NCI-H226 (cell line): ENCODE measurements around the gene NPSR1.
"Not testable (repeated sequence)": the region's sequence is repeated elsewhere in the genome, so short reads cannot be mapped to it uniquely, and the experiment has no call there.

Experiments
- DNase-seq: peaks from one replicate; pipeline ENCODE4 v3.0.0-alpha.2; 2015

Gene NPSR1, protein sequence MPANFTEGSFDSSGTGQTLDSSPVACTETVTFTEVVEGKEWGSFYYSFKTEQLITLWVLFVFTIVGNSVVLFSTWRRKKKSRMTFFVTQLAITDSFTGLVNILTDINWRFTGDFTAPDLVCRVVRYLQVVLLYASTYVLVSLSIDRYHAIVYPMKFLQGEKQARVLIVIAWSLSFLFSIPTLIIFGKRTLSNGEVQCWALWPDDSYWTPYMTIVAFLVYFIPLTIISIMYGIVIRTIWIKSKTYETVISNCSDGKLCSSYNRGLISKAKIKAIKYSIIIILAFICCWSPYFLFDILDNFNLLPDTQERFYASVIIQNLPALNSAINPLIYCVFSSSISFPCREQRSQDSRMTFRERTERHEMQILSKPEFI

DNA sequence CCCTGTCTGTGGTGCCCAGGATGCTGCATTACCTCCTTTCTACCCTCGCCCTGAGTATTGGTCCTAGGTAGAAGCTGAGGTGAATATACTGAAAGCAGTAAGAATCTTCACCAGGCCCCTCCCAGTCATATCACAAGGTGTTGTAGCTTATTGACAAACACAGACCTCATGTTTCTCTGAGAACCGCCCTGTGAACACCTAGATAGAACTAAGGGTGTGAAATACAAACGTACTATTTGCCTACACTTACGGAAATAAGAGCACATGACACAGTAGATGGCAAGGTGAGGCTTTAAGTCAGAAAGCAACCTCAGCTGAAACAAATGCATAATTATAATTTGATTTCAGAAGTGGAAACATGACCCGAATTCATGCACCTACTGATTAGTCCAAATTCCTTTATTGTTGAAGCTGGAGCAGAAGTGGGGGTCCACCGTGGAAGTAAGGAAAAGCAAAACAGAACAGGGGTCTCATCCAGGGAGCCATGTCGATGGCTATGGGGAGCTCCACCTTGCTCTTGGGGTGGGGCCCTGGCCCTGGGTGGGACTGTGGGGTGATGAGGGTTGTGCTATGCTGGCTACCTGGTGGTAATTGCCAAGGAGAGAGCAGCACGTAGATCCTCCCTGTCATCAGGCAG is at the start of gene NPSR1:
NPSR1 (plus strand) TSS at position 587 of the 637 bp plus-strand sequence. CDS start 195 bp downstream, outside the sequence.
- DNase-seq, result no peak

DNA sequence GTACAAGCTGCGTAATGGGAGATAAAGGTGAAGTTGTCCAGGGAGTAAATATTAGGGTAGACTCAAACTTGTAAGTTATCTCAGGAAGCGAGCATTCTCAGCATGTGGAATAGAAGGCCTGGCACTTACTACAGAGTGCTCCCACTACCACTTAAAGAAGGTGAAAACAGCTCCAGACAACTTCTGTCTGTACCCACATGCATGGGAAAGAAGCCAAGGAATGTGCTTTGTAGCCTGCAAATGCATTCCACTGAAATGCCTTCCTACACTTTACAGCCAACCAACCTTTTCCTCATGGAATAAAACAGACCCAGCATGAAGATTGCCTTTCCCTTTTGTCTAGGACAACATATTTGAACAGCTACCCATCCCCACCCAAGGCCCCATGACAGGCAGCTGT is 45.4 kb upstream of the NPSR1 start:
- peak; percentile 55 for DNase-seq

DNA sequence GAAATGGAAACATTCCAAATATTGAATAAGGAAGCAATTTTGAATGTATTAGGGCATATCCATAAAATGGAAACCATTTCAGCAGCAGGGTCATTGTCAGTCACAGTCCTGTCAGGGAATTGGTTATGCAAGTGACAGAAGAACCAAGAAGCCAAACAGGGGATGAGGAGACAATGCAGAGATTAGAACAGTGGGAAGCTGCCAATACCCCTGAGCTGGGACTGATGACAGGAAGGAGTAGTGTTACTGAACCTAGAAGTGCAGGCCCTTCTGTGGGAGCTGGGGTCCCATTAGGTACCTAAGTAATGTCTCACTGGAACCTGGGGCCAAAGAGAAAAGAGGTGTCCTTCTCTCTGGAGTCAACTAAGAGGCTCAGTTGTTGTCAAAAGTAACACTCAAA is 37.6 kb upstream of the NPSR1 start:
- no peak for DNase-seq

DNA sequence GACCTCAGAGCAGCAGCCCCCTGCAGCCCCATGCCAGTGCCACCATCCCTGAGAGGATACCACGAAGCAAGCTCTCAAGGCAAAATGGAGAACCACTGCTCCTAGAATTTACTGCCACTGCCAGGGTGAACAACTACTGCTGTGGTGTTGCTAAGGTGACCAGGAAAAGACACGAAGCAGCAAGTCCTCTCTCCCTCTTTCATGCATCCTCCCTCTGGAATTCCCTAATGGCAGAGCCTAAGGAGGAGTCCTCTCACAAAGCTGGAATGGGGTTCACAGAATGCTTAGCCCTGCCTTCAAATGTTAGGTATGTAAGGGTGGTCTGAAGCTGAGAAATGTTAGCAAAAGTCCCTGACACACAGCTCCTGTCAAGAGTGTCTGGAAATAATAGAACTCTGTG is 35.8 kb upstream of the NPSR1 start:
- no peak for DNase-seq

DNA sequence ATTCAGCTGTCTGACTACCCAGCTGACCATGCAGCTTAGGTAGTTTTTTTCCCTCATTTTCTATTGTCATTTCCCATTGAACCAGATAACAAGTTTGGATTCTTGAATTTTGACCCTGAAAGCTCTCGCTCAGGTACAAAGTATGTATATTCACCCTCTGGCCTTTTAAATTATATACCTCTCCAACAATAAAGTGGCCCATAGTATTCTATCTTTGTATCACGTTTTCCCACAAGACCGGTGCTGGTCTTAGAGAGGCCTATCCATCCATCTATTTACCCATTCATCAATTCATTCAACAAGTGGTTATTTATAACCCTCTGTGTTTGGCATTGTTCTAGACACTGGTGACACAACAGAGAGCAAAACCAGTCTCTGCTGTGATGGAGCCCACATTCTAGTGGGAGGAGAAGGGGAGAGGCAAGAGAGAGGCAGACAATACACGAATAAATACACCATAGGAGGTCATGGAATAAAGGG is 35.2 kb upstream of the NPSR1 start:
- no peak for DNase-seq

DNA sequence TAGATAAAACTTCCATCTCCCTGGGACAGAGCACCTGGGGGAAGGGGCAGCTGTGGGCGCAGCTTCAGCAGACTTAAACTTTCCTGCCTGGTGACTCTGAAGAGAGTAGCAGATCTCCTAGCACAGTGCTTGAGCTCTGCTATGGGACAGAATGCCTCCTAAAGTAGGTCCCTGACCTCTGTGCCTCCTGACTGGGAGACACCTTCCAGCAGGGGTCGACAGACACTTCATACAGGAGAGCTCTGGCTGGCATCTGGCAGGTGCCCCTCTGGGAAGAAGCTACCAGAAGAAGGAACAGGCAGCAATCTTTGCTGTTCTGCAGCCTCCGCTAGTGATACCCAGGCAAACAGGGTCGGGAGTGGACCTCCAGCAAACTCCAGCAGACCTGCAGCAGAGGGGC is 29.4 kb upstream of the NPSR1 start:
- DNase-seq, result not testable (repeated sequence)

DNA sequence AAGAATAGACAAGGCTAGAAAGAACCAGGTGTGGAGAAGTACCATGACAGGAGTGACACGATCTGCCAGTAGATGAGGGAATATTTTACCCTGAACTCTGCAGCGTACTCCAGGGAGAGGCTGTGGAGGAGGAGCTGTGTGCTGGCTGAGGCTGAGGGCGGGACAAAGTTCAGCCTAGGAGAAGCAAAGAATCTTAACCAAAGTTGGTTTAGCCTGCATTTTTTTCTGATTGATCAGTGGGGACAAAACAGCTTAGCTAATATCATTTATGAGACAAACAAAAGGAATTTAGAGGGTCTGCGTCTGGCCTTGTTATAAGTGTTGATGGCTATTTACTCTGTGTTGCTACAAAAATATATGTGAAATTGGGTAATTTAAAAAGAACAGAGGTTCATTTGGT is 5.2 kb upstream of the NPSR1 start:
- peak; percentile 1 for DNase-seq

DNA sequence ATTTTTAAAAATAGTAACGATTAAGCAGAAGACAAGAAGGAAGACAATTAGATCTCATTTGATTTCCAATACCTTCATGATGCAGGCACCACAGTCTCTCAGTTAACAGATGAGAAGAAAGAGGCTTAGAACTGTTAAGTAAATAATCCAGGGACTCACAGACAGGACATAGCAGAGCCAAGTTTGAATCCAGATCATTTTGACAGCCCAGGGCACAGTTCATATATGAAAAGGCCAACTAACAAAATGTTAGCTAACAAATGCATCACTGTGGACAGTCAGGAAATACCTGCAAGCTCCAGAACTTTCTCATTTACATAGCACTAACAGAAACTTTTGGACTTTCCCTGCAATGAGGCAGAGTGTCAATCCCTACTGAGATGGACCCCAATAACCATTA is 4.2 kb upstream of the NPSR1 start:
- peak; percentile 0 for DNase-seq

DNA sequence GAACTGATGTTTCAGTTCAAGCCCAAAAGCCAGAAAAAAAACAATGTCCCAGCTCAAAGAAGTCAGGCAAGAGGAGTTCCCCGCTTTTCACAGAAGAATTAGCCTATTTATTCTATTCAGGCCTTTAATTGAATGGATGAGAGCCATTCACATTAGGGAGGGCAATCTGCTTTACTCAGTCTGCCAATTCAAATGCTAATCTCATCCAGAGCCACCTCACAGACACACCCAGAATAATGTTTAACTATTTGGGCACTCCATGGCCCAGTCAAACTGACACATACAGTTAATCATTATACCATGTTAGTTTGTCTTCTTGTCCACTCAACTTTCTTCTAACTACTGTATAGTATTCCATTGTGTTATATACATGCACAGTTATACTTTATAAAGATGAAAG is 2.6 kb upstream of the NPSR1 start:
- peak; percentile 0 for DNase-seq

DNA sequence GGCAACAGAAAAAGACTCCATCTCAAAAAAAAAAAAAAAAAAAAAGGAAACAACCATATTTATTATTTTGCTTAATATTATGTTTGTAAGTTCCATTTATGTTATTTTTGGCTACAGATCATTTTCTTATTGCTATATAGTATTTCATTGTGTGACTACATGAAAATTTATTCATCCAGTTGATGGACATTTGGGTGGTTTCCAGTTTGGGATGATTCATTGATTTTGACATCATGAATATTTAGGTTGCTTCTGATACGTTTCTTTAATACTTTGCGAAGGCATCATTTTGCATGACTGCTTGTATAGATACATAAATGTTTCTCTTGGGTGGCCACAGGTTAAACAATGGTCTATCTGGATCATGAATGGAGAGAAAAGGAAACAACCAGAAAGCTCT is 2.0 kb upstream of the NPSR1 start:
- no peak for DNase-seq

DNA sequence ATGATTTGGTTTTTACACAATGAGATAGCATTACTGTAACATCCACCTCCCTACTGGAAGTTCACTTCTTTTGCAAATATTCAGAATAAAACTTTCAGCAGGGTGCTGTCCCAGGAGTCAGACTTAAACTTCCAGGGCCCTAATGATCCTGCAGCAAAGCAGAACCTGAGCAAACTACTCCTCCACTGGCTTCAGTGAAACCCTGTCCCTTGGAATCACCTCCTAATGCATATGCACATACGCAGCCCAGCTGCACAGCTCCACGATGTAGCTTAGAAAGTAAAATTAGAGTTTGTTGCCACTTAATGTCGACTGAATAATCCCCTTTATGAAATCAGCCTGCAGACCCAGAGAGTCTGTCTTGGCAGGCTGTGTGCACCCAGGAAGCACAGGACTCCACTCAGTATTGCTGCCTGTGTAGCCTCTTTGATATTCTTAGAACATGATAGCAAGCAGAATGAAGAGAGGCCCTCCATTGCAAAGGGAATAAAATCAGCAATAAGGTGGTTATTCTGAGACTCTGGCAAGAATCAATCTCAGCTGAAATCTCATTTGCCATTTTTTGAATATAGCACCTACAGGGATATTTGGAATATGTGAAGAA is 1.6 kb downstream of the NPSR1 start:
- no peak for DNase-seq

DNA sequence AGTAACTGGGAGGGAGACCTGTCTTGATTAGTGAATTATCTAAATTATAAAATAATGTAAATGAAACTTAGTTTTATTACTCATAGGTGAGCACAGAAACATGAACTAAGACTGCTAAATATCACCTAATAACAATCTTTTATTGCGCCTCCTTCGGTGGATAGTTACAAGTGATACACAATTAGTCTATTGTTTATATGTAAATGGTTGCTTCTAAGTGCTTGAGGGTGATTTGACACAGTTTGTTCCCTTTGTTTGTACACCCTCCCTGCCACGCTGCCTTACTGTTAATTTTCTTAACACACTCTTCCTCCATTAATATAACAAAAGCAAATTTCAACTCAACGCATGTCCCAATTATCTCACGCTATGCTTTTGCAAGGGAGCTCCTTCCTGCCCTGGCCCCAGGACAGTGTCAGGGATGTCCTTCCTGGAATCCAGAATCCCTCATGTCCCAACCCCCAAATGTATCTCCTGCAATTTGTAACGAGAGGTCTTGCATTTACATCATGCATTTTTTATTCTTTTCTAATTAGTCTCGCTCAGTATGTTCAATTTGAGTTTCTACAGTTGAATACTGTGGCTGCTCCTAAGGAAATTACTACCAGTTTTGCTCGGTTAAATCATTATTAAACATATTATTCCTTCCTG is 4.2 kb downstream of the NPSR1 start:
- no peak for DNase-seq

DNA sequence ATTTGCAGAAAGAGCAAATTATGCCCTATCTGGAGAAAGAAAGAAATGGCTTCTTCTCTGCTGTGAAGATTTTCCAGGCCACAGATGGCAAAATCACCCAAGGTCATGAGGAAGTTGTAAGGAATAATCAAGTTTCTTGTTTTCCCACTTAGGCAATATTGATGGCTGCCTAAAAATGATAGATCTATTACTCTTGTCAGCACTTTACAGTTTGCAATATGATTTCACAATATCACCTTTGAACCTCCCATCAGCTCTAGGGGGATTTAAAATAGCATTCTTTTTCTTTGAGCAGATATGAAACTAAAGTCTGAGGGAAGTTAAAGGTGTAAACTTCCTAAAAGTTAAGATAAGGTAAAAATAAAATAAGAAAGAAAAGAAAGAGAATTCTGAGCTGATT is 6.7 kb downstream of the NPSR1 start:
- no peak for DNase-seq

DNA sequence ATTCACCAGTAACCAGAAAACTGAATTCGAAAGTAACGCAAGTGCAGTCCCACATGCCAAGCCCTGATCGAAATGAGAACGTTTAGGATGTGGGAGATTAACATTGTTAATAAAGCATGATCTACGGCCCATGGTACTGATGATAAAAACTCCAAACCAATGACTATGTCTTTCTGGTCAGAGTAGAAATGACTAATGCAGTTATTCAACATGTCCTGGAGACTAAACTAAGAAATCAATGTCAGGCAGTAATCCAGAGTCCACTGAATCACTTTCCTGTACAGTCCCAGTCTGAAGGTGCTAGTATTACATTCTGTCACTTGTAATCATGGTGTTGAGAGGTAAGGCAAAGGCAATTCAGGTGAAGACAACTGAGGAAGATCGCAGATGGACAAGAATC is 14.4 kb downstream of the NPSR1 start:
- peak; percentile 28 for DNase-seq

DNA sequence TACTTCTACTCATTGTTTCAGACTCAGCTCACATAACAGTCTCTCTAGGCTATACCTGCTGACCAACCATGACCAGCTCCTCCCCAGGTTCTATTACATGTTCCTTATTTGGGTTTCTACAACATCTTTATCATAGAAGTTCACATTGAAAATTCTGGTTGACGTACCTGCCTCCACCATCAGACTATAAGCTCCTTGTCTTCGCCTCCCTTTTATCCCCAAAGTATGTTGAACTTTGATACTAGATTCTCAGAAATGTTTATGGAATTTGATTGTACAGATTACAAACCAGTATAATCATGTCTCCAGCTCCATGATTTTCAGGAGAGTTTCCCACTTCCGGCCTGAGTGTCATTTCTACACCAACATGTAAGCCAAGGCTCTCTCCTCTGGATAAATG is 15.0 kb downstream of the NPSR1 start:
- DNase-seq, result no peak

DNA sequence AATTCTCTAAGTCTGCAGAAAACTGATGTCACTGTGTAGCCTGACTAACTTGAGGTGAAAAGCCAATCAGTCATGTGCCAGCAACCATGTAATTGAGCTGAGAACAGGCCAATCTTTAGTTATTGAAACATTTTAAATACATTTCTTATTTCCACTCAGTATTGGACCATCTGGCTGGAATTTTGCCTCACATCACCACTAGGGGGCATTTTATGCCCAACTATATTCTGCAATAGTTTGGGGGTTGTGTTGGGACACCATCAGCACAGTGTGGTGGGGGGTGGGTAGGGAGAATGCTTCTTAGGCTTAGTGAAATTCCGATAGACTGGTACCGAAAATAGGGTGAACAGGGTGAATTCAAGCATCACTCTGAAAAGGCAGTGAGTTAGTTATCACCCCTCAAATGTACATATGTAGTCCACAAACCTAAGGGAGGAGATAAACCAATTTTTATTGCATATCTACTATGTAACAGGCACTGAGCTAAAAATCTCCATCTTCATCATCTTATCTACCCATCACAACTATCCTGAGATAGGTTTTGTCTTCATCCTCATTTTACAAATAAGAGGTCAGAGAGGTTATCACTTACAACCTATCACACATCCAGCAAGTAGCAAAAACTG is 17.8 kb downstream of the NPSR1 start:
- DNase-seq, result no peak

DNA sequence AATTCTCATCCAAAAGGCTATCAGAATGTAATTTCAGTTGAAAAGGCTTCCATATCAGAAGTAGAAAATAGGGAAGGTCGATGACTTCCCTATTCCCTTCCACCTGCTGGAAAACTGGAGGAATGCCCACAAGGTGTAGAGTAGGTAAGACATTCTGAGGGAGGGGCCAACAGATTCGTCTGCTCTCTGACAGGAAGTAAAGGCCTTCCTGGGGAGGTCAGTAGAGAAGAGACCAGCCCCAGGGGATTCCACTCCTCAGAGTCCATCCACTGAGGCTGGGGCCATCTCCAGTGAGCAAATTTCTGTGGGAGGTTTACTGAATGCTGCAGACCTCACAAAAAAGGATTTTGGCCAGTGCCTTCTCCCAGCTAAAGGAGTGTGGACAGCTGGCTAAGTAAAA is 19.5 kb downstream of the NPSR1 start:
- DNase-seq, result no peak

DNA sequence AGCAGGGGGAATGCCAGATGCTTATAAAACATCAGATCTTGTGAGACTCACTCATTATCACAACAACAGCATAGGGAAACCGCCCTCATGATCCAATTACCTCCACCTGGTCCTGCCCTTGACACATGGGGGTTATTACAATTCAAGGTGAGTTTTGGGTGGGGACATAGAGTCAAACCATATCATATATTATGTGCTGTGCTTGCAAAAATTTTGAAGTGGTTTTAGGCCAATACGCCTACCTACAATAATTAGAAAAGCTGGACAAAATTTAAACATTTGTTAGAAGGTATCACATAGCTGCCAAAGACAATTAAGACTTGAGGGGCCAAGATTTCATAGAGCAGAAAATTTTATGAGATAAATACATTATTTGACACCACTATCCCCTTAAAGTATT is 29.5 kb downstream of the NPSR1 start:
- no peak for DNase-seq

DNA sequence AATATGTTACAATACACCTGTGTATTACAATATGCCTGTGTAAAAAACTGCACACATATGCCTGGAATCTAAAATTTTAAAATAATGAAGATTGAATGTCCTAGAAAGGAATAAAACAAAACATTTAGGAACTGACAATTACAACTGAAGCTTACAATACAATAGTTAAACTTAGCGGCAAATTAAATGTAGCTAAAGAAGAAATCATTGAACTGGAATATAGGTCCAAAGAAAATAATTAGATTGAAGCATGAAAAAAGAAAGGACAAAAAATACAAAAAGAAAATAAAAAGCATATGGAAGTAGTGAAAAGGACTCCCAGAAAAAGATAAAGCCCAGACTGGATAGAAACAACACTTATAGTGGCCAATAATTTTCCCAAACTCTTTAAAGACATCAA is 38.4 kb downstream of the NPSR1 start:
- no peak for DNase-seq

DNA sequence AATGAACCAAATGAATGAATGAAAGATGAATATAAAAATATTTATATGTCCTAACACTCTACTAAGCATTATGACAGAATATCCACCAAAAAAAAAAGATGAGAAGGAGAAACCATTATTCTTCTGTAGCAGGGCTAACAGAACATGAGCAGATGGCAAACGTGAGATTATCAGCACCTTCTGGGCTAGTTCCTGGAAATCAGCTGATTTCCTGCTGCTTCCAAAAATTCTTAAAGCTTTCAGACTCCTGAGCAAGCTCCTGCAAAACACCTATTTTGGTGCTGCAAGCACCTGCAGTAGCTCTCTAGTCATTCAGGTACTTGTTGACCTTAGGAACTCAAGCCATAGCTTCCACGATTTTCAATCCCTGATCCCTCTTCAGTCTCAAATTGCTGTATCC is 51.8 kb downstream of the NPSR1 start:
- DNase-seq, result no peak

DNA sequence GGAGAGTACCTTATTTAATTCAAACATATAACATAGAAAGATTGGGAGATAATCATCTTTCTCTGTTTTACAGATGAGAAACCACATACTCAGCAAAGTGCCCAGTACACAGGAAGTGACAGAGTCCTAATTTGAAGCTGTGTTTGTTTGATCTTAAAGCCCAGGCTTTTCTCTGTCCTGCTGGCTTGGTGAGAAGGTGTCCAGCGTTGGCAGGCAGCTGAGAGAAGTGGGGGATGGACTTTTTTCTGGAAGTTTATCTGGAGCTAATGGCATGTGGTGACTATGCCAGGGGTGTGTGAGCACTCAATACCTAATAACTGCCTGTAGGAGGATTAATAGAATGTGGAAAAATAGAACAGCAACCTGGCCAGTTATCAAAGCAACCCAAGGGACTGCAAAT is 60.8 kb downstream of the NPSR1 start:
- no peak for DNase-seq

DNA sequence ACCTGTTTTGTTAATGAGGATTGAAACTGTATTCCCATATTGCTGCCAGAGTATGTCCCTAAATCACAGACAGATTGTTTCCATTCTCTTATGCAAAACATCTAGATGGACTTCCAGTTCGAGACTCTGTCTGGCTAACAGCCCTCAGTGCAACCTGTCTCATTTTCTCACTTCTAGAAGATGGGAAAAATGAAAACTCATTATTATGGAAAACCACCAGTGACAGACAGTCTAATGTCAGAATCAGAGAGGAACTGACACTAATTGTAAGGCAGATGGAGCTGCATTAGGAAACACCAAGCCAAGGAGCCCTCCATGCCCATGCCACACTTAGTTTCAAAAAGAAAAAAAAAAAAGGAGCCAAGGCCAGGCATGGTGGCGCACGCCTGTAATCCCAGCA is 61.6 kb downstream of the NPSR1 start:
- DNase-seq, result no peak

DNA sequence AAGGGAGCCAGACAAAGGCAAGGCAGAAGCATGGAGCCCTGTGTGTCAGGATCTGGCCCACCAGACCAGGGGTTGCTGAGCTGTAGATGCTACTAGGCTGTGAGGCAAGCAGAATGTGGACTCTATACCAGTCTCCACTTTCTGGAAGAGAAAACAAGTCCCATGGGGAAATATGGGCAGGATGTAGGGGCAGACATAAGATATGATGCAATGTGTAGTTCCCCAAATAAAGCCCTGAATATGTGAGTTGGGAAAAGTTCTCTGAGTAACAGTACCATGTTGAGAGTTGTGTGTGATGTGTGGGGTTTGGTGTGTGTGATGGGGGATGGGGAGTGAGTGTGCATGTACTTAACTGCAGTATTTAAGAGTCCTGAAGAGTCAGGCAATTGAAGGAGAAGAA is 62.3 kb downstream of the NPSR1 start:
- no peak for DNase-seq
